NB4 (cell line): Measurements from ENCODE around the gene SLC38A4.

Experiments
- DNase-seq: peaks from one replicate; pipeline ENCODE4 v3.0.0; 2010; ENCODE audit warnings: low read depth
- H3K4me3 ChIP-seq: one replicate; pipeline ENCODE4 v1.5.1; 2011; ENCODE audit warnings: mild to moderate bottlenecking, low read depth, low read length, moderate library complexity
- CTCF ChIP-seq: IDR thresholded peaks from one replicate; pipeline ENCODE4 v1.5.1; 2012; ENCODE audit warnings: low read depth, low read length
- MYC ChIP-seq: IDR thresholded peaks from 2 replicates; pipeline ENCODE4 v1.6.1; 2011; ENCODE audit warnings: low read depth, low read length
- POLR2A ChIP-seq: IDR thresholded peaks from 2 replicates; pipeline ENCODE4 v1.6.1; 2011; ENCODE audit warnings: mild to moderate bottlenecking; ENCODE audit not compliant: insufficient read length; ENCODE audit errors: extremely low read depth
- TF ChIP-seq, protein P1 (sequence below): IDR thresholded peaks from 2 replicates; pipeline ENCODE4 v1.6.1; 2011; ENCODE audit warnings: low read depth, low read length

Gene SLC38A4

DNA sequence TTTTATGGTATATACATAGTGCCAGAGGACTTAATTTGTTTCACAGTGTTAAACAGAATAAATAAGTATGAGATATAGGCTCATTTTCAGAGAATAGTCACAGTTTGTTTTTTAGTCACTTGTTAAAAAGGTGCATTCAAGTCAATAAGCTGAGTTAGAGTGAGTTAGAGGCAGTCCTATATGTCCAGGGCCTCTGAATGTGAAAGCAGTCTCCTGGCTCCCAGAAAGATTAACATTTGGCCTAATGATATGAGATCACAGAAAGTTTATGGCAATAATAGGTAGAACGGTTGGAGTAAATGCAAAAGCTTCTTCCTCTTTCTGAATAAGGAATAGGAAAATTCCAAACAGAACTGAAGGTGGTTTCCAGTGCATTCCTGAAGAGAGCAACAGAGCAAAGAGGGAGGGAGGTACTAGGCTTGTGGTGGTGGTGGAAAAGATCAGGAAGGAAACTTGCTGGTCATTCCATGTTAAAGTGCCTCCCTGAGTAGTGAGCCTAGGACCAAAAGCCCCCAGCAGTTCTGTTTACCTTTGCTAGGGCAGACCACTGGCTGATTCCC lies 54.4 kb downstream of the SLC38A4 start:
- no peak overlapping the region for H3K4me3 ChIP-seq
- DNase-seq = no peak
- TF ChIP-seq POLR2A (no peak), MYC (no peak), CTCF (no peak)
- TF ChIP-seq, protein P1, sequence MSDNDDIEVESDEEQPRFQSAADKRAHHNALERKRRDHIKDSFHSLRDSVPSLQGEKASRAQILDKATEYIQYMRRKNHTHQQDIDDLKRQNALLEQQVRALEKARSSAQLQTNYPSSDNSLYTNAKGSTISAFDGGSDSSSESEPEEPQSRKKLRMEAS = no peak

DNA sequence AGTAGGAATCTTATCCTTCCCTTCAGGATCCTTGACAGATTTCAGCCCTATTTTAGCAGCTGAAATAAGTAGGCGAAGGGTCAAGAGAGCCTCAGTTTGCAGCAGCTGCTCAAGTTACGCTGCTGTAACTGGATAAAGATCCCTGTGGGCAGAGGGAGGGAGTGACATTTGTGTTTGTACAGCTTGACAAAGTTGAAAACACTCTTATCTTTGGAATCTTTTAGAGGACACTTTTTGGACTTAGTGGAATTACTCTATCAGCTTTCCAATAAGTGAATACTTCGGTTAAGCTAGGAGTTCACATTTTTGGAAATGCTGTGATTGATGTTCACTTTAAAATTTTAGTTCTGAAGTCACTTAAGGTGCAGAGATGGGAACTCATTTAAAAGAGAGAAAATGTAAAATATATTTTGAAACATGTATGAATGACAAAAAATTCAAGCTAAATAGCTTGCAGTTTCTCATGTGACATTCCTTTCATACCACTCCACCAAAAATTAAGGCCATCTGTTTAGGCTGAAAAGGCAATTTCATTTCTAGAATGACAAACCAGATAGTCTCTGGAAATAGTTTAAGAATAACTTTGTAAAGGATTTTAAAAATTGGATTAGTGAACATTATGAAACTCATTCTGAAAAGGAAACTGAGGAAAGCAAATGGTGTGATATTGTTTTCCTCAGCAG lies 55.2 kb downstream of the SLC38A4 start:
- no peak overlapping the region for H3K4me3 ChIP-seq
- no peak for TF ChIP-seq POLR2A
- TF ChIP-seq MYC = no peak
- TF ChIP-seq, protein P1 = no peak
- no peak for TF ChIP-seq CTCF
- no peak for DNase-seq

GRCh38 chr12:46764005-46764404 lies 61.8 kb downstream of the SLC38A4 start:
- TF ChIP-seq MYC (no peak), POLR2A (no peak), CTCF (no peak)
- TF ChIP-seq, protein P1 = no peak
- no peak overlapping the region for H3K4me3 ChIP-seq
- no peak for DNase-seq

DNA sequence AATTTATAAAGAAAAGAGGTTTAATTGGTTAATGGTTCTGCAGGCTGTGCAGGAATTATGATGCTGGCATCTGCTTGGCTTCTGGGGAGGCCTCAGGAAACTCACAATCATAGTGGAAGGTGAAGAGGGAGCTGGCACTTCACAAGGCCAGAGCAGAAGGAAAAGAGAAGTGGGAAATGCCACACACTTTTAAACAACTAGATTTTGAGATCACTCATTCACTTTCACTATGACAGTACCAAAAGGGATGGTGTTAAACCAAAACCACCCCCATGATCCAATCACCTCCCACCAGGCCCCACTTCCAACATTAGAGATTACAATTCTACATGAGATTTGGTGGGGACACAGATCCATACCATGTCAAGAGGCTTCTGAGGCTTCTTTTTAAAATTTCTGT lies 62.6 kb downstream of the SLC38A4 start:
- H3K4me3 ChIP-seq = no peak overlapping the region

DNA sequence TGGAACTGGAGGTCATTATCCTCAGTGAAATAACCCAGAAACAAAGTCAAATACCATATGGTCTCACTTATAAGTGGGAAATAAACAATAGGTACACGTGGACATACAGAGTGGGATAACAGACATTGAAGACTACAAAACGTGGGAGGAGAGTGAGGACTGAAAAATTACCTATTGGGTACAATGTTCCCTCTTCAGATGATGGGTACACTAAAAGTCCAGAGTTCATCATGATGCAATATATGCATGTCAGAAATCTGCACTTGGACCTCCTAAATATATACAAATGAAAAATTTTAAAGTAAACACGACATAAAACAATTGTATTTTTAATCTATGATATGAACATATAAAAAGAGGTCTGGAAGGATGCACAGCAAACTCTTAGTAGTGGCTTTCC lies 71.2 kb downstream of the SLC38A4 start:
- H3K4me3 ChIP-seq = no peak overlapping the region
- no peak for DNase-seq
- no peak for TF ChIP-seq CTCF
- no peak for TF ChIP-seq POLR2A
- TF ChIP-seq, protein P1 = no peak
- TF ChIP-seq MYC = no peak

More for the DNA sequence above, 62.6 kb downstream of the SLC38A4 start:
- no peak for DNase-seq
- TF ChIP-seq CTCF (no peak), POLR2A (no peak), MYC (no peak)
- TF ChIP-seq, protein P1 = no peak

- TF ChIP-seq, protein P1 = no peak
- no peak for TF ChIP-seq MYC
- no peak for TF ChIP-seq POLR2A
- TF ChIP-seq CTCF = no peak
- no peak for DNase-seq
- no peak overlapping the region for H3K4me3 ChIP-seq
Observed at GRCh38 chr12:46752396-46752795, 73.4 kb downstream of the SLC38A4 start.
